Small intestine (tissue), 7 donors: ENCODE data around the gene ZNF821. TPM values are rescaled to one million over a fixed set of nuclear protein-coding genes. Genes with fewer than 3 reads are reported as not detected.
"Not testable (repeated sequence)": the region's sequence is repeated elsewhere in the genome, so short reads cannot be mapped to it uniquely, and the experiment has no call there.

Experiments used
- DNase-seq, 2 donors: peaks; one replicate each; pipeline versions ENCODE4 v3.0.0 to v3.0.0-alpha.2; 2013
- FAIRE-seq: peaks from 2 replicates; lab custom pipeline; 2012; peaks lifted over from hg19 to GRCh38; lab: Jason Lieb, UNC
- H3K27ac ChIP-seq, 3 donors: one replicate each; pipeline ENCODE4 v1.5.1; 2013; ENCODE audit warnings: low read length in 2 of 3, mild to moderate bottlenecking in 2 of 3, control low read depth in 1 of 3, inconsistent platforms in 1 of 3, low read depth in 1 of 3, moderate library complexity in 1 of 3
- H3K27me3 ChIP-seq, 3 donors: one replicate each; pipeline ENCODE4 v1.6.1; 2013; ENCODE audit warnings: low read length in 3 of 3, inconsistent platforms in 1 of 3; ENCODE audit not compliant: control insufficient read depth in 3 of 3, insufficient read depth in 3 of 3
- H3K36me3 ChIP-seq, 3 donors: one replicate each; pipeline ENCODE4 v1.6.1; 2013; ENCODE audit warnings: low read length in 3 of 3, inconsistent platforms in 1 of 3, low read depth in 1 of 3, mild to moderate bottlenecking in 1 of 3, moderate library complexity in 1 of 3; ENCODE audit not compliant: control insufficient read depth in 3 of 3, insufficient read depth in 2 of 3
- H3K4me1 ChIP-seq, 3 donors: one replicate each; pipeline ENCODE4 v1.6.1; 2013; ENCODE audit warnings: low read length in 2 of 3, inconsistent platforms in 1 of 3, low read depth in 1 of 3, mild to moderate bottlenecking in 1 of 3, moderate library complexity in 1 of 3; ENCODE audit not compliant: control insufficient read depth in 3 of 3, insufficient read depth in 2 of 3
- H3K4me3 ChIP-seq, 3 donors: one replicate each; pipeline ENCODE4 v1.5.1; 2013; ENCODE audit warnings: low read length in 3 of 3, control low read depth in 1 of 3, inconsistent platforms in 1 of 3, low read depth in 1 of 3, mild to moderate bottlenecking in 1 of 3, moderate library complexity in 1 of 3
- H3K9me3 ChIP-seq, 2 donors: one replicate each; pipeline ENCODE4 v1.6.1; 2013; ENCODE audit warnings: low read depth in 1 of 2, low read length in 1 of 2; ENCODE audit not compliant: control insufficient read depth in 2 of 2, insufficient read depth in 1 of 2
- WGBS, 3 donors: extraction: QIAGEN DNeasy Blood & Tissue Kit; methylation state at CpG; one replicate each; pipeline ENCODE4 v1.1.7; 2013; 5-methylcytosine and 5-hydroxymethylcytosine counted together
- polyA plus RNA-seq, 4 donors: library from polyadenylated mRNA; stranded (reverse) in 3 of 4; unstranded in 1 of 4; fragments of 200-250 nt in 3 of 4; fragments of 120-200 nt in 1 of 4; gene quantifications; one replicate each; pipeline versions ENCODE4 v1.2.1 to v1.2.3, GENCODE V29; 2013
- donor health status: healthy with polysubstance abuse.
- donor health status: control.
- donor health status: control.
- donor health status: Bipolar disorder and iron deficiency.
- donor health status: healthy.

The ZNF821 gene
- polyA plus RNA-seq, 4 donors: 7.2 to 15.7 (median 11.2) TPM

GRCh38 chr16:71912534-71913275 is 28.7 kb upstream of the ZNF821 start:
- Histone ChIP-seq H3K27me3 (no peaks in the 10 kb centered on the region), H3K4me3 (no peak overlapping the region), H3K36me3 (peaks cover 0 to 23% (median 9%) of the 10 kb centered on the region in 3 donors), H3K9me3 (no peaks in the 10 kb centered on the region), H3K27ac (no peak overlapping the region), H3K4me1 (peaks cover 0 to 9% (median 6%) of the 10 kb centered on the region in 3 donors)
- WGBS, 3 donors: 76 to 81% (median 79%) methylated on average over 6 of the region's 6 CpGs
- no peak for DNase-seq
- no peak for FAIRE-seq

- no peak for FAIRE-seq
- WGBS, 3 donors: 39 to 73% (median 50%) methylated on average over 7 of the region's 7 CpGs
These were observed 27.1 kb upstream of the ZNF821 start for GRCh38 chr16:71911121-71911520.

GRCh38 chr16:71905765-71906164 is 21.8 kb upstream of the ZNF821 start:
- H3K27me3 ChIP-seq, H3K9me3 ChIP-seq, H3K4me3 ChIP-seq, H3K4me1 ChIP-seq, H3K27ac ChIP-seq, FAIRE-seq, DNase-seq: not testable (repeated sequence)
- H3K36me3 ChIP-seq: peaks cover 0 to 26% (median 0%) of the 10 kb centered on the region in 3 donors
- WGBS, 3 donors: 72 to 90% (median 73%) methylated on average over 6 of the region's 6 CpGs

More at GRCh38 chr16:71911121-71911520, 27.1 kb upstream of the ZNF821 start:
- Histone ChIP-seq H3K4me1 (peaks cover 0 to 9% (median 6%) of the 10 kb centered on the region in 3 donors), H3K27me3 (no peaks in the 10 kb centered on the region), H3K9me3 (peaks cover 0 to 4% of the 10 kb centered on the region in 2 donors), H3K27ac (no peak overlapping the region), H3K4me3 (no peak overlapping the region), H3K36me3 (peaks cover 0 to 24% (median 4%) of the 10 kb centered on the region in 3 donors)
- DNase-seq: peak in 1 of 2 donors; percentile 51

GRCh38 chr16:71904239-71904638 is 20.3 kb upstream of the ZNF821 start:
- Histone ChIP-seq H3K36me3 (peaks cover 0 to 28% (median 0%) of the 10 kb centered on the region in 3 donors), H3K4me1 (peaks cover 0 to 7% (median 7%) of the 10 kb centered on the region in 3 donors), H3K9me3 (peaks cover 0 to 4% of the 10 kb centered on the region in 2 donors), H3K27ac (no peak overlapping the region), H3K4me3 (no peak overlapping the region), H3K27me3 (no peaks in the 10 kb centered on the region)
- FAIRE-seq: no peak
- 81 to 89% (median 85%) methylated on average over 9 of the region's 9 CpGs for WGBS, 3 donors
- DNase-seq: no peak

- Histone ChIP-seq H3K9me3 (peaks cover 0 to 4% of the 10 kb centered on the region in 2 donors), H3K4me3 (no peak overlapping the region), H3K27me3 (no peaks in the 10 kb centered on the region), H3K36me3 (peaks cover 0 to 28% (median 0%) of the 10 kb centered on the region in 3 donors), H3K4me1 (peaks cover 0 to 10% (median 5%) of the 10 kb centered on the region in 3 donors), H3K27ac (no peak overlapping the region)
- WGBS, 3 donors: 58 to 74% (median 71%) methylated on average over 2 of the region's 2 CpGs
- no peak for FAIRE-seq
- DNase-seq: no peak
These were observed 19.6 kb upstream of the ZNF821 start for GRCh38 chr16:71903608-71904007.

- Histone ChIP-seq H3K4me1 (peaks cover 0 to 16% (median 2%) of the 10 kb centered on the region in 3 donors), H3K4me3 (no peak overlapping the region), H3K9me3 (peaks cover 0 to 4% of the 10 kb centered on the region in 2 donors), H3K27me3 (no peaks in the 10 kb centered on the region), H3K27ac (no peak overlapping the region), H3K36me3 (peaks cover 0 to 30% (median 0%) of the 10 kb centered on the region in 3 donors)
- FAIRE-seq: no peak
- 82 to 85% (median 84%) methylated on average over 5 of the region's 5 CpGs for WGBS, 3 donors
- no peak for DNase-seq
These were observed 18.8 kb upstream of the ZNF821 start for GRCh38 chr16:71902656-71903365.

- DNase-seq (no peak), FAIRE-seq (no peak)
- peaks cover 2 to 23% (median 2%) of the 10 kb centered on the region in 3 donors for H3K4me1 ChIP-seq
These were observed 15.2 kb upstream of the ZNF821 start for GRCh38 chr16:71899171-71899570.

GRCh38 chr16:71896764-71897368 is 12.9 kb upstream of the ZNF821 start:
- H3K36me3 ChIP-seq: peaks cover 0 to 16% (median 0%) of the 10 kb centered on the region in 3 donors
- no peak for FAIRE-seq
- DNase-seq: no peak
- H3K4me1 ChIP-seq: peaks cover 2 to 18% (median 2%) of the 10 kb centered on the region in 3 donors
- H3K9me3 ChIP-seq: no peaks in the 10 kb centered on the region
- H3K4me3 ChIP-seq: peak overlapping the region in 2 of 3 donors; percentile 63 to 97
- H3K27me3 ChIP-seq: no peaks in the 10 kb centered on the region
- peak overlapping the region in 1 of 3 donors; percentile 17 for H3K27ac ChIP-seq
- 19 to 41% (median 35%) methylated on average over 14 to 15 of the region's 15 CpGs for WGBS, 3 donors

More at GRCh38 chr16:71899171-71899570, 15.2 kb upstream of the ZNF821 start:
- H3K4me3 ChIP-seq: no peak overlapping the region
- H3K27ac ChIP-seq: no peak overlapping the region
- 94 to 96% (median 96%) methylated on average over 4 of the region's 4 CpGs for WGBS, 3 donors
- H3K27me3 ChIP-seq: no peaks in the 10 kb centered on the region
- no peaks in the 10 kb centered on the region for H3K9me3 ChIP-seq
- H3K36me3 ChIP-seq: peaks cover 0 to 21% (median 0%) of the 10 kb centered on the region in 3 donors
